Jurkat, Clone E6-1 (cell line): ENCODE data around the gene PLAAT5.
"Not testable (repeated sequence)": the region's sequence is repeated elsewhere in the genome, so short reads cannot be mapped to it uniquely, and the experiment has no call there.

Experiments used
- DNase-seq: peaks from one replicate; pipeline ENCODE4 v3.0.0-alpha.2; 2011; ENCODE audit warnings: low read depth, low spot score
- H3K4me3 ChIP-seq: 2 replicates; pipeline ENCODE4 v1.5.1; 2011; ENCODE audit warnings: mild to moderate bottlenecking, low read length, control low read depth, moderate library complexity

PLAAT5 gene

DNA sequence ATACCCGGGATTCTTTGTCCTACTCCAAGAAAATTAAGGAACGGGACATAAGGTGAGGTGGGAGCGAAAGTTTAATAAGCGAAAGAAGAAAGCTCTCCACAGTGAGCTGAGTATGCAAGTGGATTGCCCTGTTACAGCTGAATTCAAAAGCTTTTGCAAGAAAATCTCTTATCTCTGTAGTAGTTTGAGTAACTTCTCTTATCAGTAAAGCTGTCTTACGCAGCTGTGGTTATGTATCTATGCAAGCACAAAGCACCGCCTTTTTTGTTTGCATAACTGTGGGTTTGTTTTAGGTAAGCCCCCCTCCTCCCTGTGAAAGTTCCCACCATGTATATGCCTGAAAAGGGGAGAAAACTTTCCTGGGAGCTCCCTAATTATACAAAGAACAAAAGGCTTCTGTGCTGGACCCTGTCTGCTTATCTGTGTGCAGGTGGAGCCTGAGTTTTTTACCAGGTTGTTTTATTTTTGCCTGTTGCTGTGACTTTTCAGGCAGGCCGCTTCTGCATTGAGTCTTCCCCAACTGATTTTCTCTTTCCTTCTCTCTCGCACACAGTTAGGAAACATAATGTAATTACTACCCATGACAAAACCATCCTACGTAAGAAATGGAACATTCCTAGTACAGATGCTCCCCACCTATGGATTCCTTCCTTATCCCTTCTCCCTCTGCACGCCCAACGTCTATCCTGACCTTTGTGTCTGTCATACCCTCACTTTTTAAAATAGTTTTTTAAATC lies 837 bp upstream of the PLAAT5 start:
- peak; percentile 89 for DNase-seq
- H3K4me3 ChIP-seq: peak overlapping the region; percentile 55

- peak overlapping the region; percentile 55 for H3K4me3 ChIP-seq
Measured at GRCh38 chr11:63491240-63491587, 247 bp upstream of the PLAAT5 start.

GRCh38 chr11:63489879-63490278 lies 1.1 kb downstream of the PLAAT5 start:
- H3K4me3 ChIP-seq: no peak overlapping the region
- DNase-seq: peak; percentile 19

More at GRCh38 chr11:63491240-63491587, 247 bp upstream of the PLAAT5 start:
- no peak for DNase-seq

GRCh38 chr11:63488789-63489188 lies 2.2 kb downstream of the PLAAT5 start:
- no peak for DNase-seq
- no peak overlapping the region for H3K4me3 ChIP-seq

- no peak overlapping the region for H3K4me3 ChIP-seq
- DNase-seq: no peak
Measured at GRCh38 chr11:63485777-63486176, 5.2 kb downstream of the PLAAT5 start.

- DNase-seq: no peak
- H3K4me3 ChIP-seq: no peak overlapping the region
Measured at GRCh38 chr11:63480039-63480438, 10.9 kb downstream of the PLAAT5 start.

DNA sequence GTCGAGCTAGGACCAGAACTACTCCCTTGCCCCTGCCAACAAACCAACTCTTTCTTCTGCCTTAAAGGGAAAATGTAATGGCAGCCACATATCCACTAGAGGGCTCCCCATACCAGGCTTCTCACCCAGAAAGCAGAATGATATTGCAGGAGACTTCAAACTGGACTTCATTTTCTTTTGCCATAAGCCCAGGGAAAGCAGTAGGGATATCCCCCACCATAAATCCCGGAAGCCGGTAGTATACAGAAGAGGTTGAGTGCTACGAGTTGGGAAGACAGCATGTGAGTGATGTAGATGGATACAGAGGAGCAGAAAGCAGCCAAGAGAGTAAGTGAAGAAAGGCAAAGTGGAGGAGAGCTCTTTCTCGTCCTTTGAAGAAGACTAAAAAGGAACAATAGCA lies 12.1 kb downstream of the PLAAT5 start:
- no peak overlapping the region for H3K4me3 ChIP-seq
- DNase-seq: peak; percentile 66

DNA sequence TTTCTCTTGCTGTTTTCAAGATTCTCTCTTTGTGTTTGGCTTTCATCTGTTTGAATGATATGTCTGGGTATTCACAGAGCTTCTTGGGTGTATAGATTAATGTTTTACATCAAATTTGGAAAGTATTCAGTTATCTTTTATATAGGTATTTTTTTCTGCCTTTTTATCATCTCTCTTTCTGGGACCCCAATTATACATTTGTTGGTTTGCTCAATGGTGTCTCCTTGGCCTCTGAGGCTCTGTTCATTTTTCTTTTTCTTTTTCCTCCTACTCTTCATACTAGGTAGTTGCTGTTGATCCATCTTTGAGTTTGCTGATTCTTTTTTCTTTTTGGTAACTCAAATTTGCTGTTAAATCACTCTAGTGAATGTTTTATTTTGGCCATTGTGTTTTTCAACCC lies 14.3 kb downstream of the PLAAT5 start:
- DNase-seq: no peak
- H3K4me3 ChIP-seq: no peak overlapping the region

- no peak for DNase-seq
- H3K4me3 ChIP-seq: no peak overlapping the region
Measured at GRCh38 chr11:63472372-63472771, 18.6 kb downstream of the PLAAT5 start.

DNA sequence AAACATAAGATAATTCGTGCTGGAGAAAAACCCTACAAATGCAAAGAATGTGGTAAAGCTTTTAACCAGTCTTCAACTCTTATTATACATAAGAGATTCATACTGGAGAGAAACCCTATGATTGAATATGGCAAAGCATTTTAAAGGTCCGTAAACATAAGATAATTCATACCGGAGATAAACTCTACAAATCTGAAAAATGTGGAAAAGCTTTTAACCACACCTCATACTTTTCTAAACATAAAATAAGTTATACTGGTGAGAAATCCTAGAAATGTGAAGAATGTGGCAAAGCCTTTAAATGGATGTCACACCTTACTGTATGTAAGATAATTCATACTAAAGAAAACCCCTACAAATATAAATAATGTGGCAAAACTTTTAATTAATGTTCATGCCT lies 20.7 kb downstream of the PLAAT5 start:
- no peak for DNase-seq
- no peak overlapping the region for H3K4me3 ChIP-seq

- no peak overlapping the region for H3K4me3 ChIP-seq
- DNase-seq: no peak
Measured at GRCh38 chr11:63462137-63462536, 28.8 kb downstream of the PLAAT5 start.

- DNase-seq: no peak
- no peak overlapping the region for H3K4me3 ChIP-seq
Measured at GRCh38 chr11:63459586-63459985, 31.4 kb downstream of the PLAAT5 start.

DNA sequence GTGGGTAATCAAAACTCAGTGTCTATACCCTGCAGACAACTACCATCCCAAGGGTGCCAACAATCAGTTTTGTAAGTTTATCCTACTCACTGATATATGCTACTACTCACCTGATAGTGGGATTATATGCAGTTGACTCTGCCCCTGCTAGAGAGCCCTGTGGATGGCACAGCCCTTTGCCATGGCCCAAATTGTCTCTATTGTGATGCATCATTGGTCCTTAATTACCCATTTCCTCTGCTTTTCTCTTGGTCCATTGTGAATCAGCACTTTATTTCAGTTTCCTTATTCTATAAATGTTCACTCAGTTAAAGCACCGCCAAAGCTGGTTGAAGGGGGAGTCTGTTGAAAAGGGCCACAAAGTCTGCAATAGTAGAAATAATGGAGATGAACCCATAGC lies 42.3 kb downstream of the PLAAT5 start:
- DNase-seq: no peak

GRCh38 chr11:63445720-63446119 lies 45.2 kb downstream of the PLAAT5 start:
- no peak for DNase-seq
- H3K4me3 ChIP-seq: no peak overlapping the region

More for the DNA sequence above, 42.3 kb downstream of the PLAAT5 start:
- no peak overlapping the region for H3K4me3 ChIP-seq

- H3K4me3 ChIP-seq: no peak overlapping the region
- DNase-seq: no peak
Measured at GRCh38 chr11:63445118-63445517, 45.8 kb downstream of the PLAAT5 start.

- no peak overlapping the region for H3K4me3 ChIP-seq
- no peak for DNase-seq
Measured at GRCh38 chr11:63444160-63444559, 46.8 kb downstream of the PLAAT5 start.

DNA sequence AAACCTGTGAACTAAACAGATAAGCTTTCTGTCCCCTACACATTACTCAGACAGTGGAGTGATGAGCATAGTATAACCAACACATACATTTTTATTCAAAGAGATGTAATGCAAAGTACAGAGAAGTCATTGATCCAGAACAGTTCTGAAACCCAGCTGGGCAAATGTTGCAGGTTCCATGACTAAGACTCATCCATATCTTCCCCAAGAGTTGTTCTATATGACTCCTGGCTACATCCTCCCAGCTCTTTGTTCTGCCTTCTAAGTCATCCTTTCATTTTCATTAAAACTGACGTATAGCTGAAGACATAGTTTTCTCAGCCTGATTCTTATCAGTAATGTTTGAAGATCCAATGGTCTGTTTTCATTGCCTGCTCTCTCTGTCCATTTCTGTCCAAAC lies 47.3 kb downstream of the PLAAT5 start:
- no peak for DNase-seq
- H3K4me3 ChIP-seq: no peak overlapping the region

GRCh38 chr11:63435831-63436230 lies 55.1 kb downstream of the PLAAT5 start:
- not testable (repeated sequence) for DNase-seq, H3K4me3 ChIP-seq

DNA sequence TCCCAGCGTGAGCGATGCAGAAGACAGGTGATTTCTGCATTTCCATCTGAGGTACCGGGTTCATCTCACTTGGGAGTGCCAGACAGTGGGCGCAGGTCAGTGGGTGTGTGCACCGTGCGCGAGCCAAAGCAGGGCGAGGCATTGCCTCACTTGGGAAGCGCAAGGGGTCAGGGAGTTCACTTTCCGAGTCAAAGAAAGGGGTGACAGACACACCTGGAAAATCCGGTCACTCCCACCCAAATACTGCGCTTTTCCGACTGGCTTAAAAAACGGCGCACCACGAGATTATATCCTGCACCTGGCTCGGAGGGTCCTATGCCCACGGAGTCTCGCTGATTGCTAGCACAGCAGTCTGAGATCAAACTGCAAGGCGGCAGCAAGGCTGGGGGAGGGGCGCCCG lies 55.6 kb downstream of the PLAAT5 start:
- not testable (repeated sequence) for H3K4me3 ChIP-seq

GRCh38 chr11:63430731-63431130 lies 60.2 kb downstream of the PLAAT5 start:
- not testable (repeated sequence) for H3K4me3 ChIP-seq, DNase-seq

More for the DNA sequence above, 55.6 kb downstream of the PLAAT5 start:
- not testable (repeated sequence) for DNase-seq

GRCh38 chr11:63427971-63428508 lies 62.9 kb downstream of the PLAAT5 start:
- peak; percentile 35 for DNase-seq
- H3K4me3 ChIP-seq: no peak overlapping the region
